NCI-H345 treated with DMSO at 0.1 percent for 48 hours (cell line): Measurements from ENCODE around the gene HSF2BP.
"Not testable (repeated sequence)": the region's sequence is repeated elsewhere in the genome, so short reads cannot be mapped to it uniquely, and the experiment has no call there.

Source experiments
- DNase-seq: peaks from one replicate; lab custom pipeline; 2025; ENCODE audit not compliant: unreplicated experiment; lab: John Stamatoyannopoulos, UW

Gene HSF2BP

DNA sequence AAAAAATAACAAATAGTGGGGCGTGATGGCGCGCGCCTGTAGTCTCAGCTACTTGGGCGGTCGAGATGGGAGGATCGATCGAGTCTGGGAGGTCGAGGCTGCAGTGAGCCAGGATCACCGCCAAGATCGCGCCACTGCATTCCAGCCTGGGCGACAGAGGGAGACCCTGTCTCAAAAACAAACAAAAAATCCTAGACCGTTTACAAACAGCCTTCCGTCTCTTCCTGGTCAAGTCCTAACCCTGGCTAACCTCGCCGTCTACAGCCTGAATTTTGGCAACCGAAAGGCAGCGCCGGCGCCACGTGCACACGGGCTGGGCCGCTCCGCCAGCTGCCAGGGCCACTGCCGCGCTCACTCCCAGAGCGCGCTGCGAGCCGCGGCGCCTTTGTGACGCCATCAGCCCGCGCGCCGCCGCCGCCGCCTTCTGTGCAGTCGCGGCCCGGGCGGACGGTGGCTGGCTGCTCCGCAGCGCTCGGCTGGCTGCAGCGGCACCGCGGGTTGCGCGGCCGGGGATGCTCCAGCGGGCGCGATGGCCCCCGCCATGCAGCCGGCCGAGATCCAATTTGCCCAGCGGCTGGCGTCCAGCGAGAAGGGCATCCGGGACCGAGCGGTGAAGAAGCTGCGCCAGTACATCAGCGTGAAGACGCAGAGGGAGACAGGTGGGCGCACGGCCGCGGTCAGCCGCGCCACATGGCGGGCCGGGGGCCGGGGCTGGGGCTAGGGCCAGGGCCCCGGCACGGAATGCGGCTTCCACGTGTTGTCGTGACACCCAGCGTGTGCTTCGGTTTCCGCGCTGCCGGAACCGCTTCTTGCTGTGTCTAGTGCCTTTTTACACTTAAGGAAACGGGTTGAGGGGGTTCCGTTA lies at the start of gene HSF2BP, which contains the start of gene RRP1B:
TSS of gene HSF2BP (minus strand) at position 353 of the 865 bp plus-strand sequence. CDS start 1,392 bp downstream, outside the sequence.
TSS of gene RRP1B (plus strand) at position 425 of the 865 bp plus-strand sequence. CDS start at position 530, 105 bp downstream.
- peak; percentile 86 for DNase-seq

- no peak for DNase-seq
Measured at GRCh38 chr21:43708745-43709381, 49.6 kb upstream of the HSF2BP start.

DNA sequence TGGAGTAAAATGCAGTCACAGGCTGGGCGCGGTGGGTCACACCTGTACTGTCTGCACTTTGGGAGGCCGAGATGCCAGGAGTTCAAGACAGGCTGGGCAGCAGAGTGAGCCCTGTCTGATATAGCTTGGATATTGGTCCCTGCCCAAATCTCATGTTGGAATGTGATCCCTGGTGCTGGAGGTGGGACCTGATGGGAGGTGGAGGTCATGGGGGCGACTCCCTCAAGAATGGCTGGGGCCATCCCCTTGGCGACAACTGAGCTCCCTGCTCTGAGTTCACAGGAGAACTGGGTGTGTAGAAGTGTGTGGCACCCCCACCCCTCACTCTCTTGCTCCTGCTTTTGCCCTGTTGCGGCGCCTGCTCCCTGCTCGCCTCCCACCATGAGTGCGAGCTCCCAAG lies 48.2 kb upstream of the HSF2BP start:
- DNase-seq = no peak

- DNase-seq = no peak
Measured at GRCh38 chr21:43703035-43703880, 44.0 kb upstream of the HSF2BP start.

DNA sequence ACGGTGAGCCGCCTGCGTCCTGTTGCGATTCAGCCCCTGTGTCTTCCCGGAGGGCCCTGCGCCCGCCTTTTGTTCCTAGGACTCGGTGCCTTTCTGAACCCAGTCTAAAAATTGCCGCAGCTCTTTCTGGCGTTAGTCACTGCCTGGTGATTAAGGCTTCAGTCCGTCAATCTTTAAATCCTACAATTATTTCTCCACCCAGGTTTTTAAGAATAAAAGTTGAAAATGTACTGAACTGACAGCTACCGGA lies 43.4 kb upstream of the HSF2BP start:
- no peak for DNase-seq

DNA sequence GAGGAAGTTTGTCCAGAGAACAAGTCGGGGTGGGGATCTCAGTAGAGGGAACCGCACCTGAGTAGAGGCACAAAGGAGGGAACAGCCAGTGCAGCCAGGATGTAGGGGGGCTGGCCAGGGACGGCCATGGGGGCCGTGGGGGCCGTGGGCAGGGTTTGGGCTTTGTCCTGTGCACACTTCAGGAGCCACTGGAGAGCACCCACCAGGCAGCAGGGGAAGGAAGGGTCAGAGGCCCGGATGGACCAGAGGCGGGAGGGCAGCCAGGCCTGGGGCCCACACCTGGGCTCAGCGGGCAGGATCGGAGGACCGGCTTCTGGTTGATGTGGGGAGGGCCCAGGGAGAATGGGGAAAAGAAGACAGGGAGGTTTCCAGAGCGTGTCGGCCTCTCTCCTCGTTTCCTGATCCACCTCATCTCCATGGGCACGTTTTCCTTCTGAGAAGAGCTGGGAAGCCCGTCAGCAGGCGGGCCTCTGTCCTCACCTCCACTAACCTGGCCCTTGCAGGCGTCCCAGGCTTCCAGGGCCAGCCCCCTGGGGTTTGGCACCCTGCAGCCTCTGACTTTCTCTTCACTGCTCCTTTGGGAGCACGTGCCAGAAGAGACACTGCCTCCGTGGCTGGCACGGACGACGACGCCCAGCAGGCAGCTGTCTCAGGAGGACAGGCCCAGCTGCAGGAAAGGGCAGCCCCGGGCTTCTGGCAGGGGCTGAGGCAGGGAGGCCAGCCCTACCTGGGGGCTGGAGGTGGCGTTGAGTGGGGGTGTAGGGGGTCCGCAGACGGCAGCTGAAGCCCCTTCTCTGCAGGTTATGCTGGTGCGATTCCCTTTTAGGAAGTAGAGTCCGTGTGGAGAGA lies 42.9 kb upstream of the HSF2BP start:
- DNase-seq = no peak

GRCh38 chr21:43699933-43700599 lies 40.8 kb upstream of the HSF2BP start:
- DNase-seq = no peak

- DNase-seq = not testable (repeated sequence)
Measured at GRCh38 chr21:43699492-43699777, 40.1 kb upstream of the HSF2BP start.

- DNase-seq = no peak
Measured at GRCh38 chr21:43697758-43698643, 38.7 kb upstream of the HSF2BP start.

- DNase-seq = no peak
Measured at GRCh38 chr21:43696214-43696613, 36.9 kb upstream of the HSF2BP start.

DNA sequence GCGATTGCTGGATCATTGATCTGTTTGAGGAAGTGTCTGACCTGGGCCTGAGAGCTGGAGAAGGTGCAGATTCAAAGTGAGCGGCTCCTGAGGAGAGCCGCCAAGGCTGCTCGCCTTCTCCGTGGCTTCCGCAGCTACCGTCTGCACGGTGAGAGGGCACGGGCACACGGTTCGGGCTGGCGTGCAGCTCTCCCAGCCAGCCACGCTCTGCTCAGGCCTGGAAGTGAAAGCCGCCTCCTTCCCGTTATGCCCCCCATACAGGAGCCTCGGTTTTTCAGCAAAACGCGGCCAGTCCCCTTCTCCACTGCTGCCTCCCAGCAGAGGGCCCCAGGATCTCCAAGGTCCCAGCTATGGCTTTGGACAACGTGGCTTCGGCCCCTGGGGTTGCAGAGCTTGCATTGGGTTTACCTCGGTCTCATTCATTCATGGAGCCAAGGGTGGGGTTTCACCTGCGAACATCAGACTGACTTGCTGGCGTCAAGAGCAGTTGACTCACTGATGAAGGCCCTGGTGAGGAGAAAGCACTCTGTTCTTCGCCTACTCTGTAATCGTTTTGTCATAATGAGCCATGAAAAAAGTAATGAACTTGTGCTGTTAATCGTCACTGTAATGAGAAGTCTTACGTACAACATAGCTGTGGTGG lies 35.3 kb upstream of the HSF2BP start:
- DNase-seq = no peak

- DNase-seq = no peak
Measured at GRCh38 chr21:43693981-43694380, 34.7 kb upstream of the HSF2BP start.

DNA sequence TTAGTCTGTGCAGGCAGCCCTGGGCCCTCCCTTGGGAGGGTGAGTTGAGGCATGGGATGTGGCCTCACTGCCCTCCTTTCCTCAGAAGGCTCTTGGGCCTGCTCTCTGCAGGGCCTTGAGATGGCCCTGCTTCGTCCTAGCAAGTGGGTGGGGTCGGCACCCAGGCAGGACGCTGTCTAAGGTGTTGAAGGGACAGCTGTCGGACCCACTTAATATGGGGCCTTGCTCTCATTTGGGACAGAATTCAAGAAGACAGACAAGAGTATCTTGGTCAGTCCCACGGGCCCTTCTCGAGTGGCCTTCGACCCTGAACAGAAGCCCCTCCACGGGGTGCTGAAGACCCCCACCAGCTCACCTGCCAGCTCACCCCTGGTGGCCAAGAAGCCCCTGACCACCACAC lies 33.7 kb upstream of the HSF2BP start:
- DNase-seq = no peak

DNA sequence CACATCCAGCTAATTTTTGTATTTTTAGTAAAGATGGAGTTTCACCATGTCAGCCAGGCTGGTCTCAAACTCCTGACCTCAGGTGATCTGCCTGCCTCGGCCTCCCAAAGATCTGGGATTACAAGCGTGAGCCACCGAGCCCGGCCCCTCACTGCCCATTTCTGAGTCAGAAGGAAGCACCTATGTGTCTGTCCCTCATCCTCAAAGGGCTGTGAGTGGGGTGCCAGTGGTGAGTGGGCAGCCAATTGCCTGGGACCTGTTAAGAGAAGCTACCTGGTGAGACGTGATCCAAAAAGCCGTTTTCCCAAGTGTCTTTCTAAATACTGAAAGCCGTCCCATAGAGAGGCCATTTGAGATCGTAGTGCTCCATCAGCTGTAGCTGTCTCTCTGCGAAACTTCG lies 32.5 kb upstream of the HSF2BP start:
- no peak for DNase-seq

DNA sequence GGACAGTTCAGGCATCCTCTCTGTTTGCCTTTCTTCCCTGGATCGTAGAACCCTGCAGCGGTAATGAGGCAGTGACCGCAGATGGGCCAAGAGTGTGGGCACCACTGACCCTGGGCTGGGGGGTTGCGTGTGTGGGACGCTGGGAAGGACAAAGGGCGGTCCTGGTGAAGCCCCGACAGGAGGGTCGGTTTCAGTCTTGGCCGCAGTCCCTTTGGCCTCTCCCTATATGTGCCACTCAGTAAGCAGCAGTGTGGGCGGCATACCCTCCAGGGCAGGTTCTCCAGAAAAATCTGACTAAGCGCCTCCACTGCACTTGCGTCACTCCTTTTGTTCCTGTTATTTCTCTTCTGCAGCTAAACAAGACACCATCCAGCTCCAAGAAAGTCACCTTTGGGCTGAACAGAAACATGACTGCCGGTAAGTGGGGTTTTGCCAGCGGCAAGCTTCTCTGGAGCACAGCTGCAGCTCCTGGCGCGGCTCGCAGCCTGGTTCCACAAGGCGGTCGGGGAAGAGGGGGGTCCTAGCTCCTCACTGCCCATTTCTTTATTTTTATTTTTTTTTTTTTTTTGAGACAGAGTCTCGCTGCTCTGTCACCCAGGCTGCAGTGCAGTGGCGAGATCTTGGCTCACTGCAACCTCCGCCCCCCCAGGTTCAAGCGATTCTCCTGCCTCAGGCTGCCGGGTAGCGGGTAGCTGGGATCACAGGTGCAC lies 32.0 kb upstream of the HSF2BP start:
- DNase-seq = no peak

- no peak for DNase-seq
Measured at GRCh38 chr21:43690346-43690745, 31.1 kb upstream of the HSF2BP start.

GRCh38 chr21:43689556-43690337 lies 30.5 kb upstream of the HSF2BP start:
- no peak for DNase-seq

GRCh38 chr21:43688906-43689305 lies 29.6 kb upstream of the HSF2BP start:
- no peak for DNase-seq
